HG03432 (cell line): Measurements from ENCODE around the gene USE1.

Experiments
- ATAC-seq: cut with Tn5 transposase; IDR thresholded peaks from one replicate; pipeline ENCODE4 v1.9.1; 2021; ENCODE audit warnings: mild to moderate bottlenecking, moderate library complexity; ENCODE audit not compliant: unreplicated experiment

USE1 gene

DNA sequence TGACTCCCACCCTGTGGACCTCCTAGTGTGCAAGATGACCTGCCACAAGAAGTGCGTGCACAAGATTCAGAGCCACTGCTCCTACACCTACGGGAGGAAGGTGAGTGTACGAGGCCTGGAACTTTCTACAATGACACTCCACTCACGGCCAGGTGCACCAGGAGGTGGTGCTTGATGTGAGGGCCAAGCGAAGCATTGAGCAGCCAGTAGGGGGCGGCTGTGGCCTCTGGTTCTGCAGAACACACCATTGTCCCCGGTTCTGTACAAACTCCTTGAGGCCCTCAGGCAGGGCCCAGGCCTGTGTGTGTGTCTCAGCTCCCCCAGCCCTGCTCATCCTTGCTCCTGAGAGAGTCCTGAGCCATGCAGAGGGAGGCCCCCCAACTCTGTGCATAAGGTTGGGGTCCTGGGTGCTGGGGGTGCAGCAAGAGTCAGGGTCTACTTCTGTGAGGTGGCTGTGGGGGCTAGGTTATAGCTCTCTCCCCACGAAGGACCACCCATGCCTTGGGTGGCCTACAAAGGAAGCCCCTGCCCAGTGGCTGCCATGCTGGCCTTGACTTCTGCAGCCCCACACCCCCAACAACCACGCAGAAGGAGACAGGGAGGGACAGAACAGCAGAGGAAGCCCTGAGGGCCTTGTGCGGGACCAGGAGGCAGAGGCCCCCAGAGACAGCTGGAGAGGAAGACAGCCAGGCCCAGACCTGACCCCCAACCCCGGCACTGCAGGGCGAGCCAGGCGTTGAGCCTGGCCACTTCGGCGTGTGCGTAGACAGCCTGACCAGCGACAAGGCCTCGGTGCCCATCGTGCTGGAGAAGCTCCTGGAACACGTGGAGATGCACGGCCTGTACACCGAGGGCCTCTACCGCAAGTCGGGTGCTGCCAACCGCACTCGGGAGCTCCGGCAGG lies 9.7 kb upstream of the USE1 start:
- ATAC-seq, result no peak

GRCh38 chr19:17206736-17207581 lies 8.2 kb upstream of the USE1 start:
- no peak for ATAC-seq

DNA sequence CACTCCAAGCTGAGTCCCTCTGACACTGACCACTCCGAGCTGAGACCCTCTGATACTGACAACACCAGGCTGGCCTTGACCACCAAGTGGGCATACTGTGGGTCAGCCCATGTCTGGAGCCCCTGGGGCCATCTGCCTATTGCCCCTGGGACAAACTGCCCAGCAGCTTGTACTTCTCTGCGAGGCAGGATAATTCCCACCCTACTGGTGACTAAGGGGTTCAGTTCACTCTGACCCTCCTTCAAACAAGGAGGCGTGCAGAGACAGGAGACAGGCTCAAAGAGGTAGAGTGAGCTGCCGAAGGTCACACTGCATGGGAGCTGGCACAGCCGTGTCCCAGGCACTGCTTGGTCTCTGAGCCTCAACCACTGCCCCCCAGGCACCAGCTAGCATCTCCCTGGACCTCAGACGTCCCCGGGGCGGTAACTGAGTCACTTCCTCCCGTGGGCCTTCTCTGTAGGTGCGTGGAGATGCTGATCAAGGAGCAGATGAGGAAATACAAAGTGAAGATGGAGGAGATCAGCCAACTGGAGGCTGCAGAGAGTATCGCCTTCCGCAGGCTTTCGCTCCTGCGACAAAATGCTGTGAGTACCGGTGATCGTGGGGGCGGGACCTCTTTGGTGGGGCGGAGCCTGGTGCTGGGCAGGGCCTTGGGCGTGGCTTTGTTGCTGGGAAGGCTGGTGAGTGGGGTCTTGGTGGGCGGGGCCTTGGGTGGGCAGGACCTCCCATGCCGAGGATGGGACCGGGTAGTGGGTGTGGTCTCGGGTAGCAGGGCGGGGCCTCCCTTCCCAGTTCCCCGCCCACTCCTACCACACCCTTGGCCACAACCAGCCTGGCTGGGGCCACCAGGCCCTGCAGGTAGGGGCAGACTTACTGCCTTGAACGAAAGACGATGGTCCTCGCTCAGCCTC lies 5.8 kb upstream of the USE1 start:
- no peak for ATAC-seq

GRCh38 chr19:17210296-17210695 lies 4.9 kb upstream of the USE1 start:
- no peak for ATAC-seq

DNA sequence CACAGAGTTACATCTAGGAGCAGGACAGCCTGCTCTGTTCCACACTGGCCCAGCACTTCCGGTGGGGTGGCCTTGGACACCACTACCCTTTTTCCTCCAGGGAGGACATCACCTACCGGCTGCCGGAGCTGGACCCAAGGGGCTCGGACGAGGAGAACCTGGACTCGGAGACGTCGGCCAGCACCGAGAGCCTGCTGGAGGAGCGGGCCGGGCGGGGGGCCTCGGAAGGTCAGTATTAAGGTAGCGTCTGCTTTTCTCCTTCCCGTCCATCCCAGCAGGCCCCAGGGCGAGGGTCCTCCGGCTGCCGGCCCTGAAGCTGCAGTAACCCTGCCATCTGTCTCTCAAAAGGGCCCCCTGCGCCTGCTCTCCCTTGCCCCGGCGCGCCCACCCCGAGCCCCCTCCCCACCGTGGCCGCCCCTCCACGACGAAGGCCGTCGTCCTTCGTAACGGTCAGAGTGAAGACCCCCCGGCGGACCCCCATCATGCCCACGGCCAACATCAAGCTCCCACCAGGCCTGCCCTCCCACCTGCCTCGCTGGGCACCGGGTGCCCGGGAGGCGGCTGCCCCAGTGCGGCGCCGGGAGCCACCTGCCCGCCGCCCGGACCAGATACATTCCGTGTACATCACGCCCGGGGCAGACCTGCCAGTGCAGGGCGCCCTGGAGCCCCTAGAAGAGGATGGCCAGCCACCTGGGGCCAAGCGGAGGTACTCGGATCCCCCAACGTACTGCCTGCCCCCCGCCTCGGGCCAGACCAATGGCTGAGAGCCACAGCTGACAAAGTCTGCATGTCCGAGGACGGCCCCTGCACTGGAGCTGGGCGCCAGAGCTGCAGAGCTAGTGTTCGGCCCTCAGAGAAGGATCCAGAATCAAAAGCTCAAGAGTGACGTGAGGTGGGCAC lies 3.4 kb upstream of the USE1 start:
- no peak for ATAC-seq

DNA sequence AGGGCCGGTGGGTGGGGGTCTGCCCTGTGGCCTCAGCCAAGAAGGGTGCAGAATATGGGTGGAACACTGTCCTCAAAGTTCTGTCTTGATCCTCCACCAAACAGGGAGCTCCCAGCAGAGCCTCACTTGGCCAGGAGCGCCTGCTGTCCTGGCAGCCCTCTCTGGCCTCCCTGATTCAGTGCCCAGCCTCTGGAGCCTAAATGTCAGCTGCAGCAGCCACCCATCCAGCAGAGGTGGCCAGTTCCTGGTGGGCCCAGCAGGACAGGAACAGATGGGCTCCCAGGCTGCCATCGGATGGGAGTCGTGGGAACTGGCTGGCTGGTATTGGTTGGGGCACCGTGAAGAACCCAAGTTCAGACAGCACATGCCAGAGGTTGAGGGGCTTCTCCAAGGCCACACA lies 1.8 kb upstream of the USE1 start:
- ATAC-seq, result no peak

DNA sequence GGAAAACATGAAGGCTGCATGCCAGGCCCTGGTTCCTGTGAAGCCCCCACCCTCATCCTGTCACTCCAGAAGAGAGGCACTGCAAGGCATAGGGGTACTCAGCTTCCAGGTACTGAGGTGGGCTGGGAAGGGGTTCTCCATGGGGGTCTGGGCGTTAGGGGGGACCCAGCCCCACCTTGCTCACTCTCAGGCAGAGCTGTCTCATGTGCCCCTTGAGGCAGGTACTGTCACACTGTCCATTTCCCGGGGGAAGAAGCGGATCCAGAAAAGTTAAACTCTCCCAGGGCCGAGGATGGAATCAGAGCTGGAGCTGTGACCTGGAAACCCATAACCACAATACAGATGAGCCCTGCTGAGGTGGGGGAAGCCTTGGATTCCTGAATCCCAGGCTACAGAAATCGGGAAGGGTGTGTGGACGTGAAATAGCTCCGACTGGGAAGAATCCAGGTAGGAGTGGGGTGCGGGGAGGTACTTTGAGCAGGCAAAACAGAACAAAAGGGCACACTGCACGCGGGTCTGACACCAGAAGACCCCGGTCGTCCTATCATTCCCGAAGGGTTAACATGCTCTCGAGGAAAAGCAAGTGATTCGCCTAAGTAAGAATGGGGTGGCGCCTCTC lies 540 bp upstream of the USE1 start:
- ATAC-seq, result peak; percentile 3

GRCh38 chr19:17216058-17216670 lies 1.0 kb downstream of the USE1 start:
- no peak for ATAC-seq

- no peak for ATAC-seq
Observed at GRCh38 chr19:17219286-17219685, 4.1 kb downstream of the USE1 start.

- ATAC-seq, result no peak
Observed at GRCh38 chr19:17220207-17220758, 5.1 kb downstream of the USE1 start.

DNA sequence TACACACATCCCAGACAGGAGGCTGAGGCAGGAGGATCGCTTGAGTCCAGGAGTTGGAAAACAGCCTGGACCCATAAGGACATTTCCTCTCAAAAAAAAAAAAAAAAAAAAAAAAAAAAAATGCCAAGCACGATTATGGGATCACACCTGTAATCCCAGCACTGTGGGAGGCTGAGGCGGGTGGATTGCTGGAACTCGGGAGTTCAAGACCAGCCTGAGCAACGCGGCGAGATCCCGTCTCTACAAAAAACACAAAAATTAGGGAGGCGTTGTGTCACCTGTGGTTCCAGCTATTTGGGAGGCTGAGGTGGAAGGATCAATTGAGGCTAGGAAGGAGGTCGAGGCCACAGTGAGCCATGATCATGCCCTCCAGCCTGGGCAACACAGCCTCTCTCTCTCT lies 9.9 kb downstream of the USE1 start:
- ATAC-seq, result no peak

GRCh38 chr19:17226002-17226933 lies 11.1 kb downstream of the USE1 start, which contains the start of gene OCEL1:
OCEL1 (plus strand) TSS chr19:17226226; CDS start chr19:17226248, 22 bp downstream.
- peak; percentile 87 for ATAC-seq

DNA sequence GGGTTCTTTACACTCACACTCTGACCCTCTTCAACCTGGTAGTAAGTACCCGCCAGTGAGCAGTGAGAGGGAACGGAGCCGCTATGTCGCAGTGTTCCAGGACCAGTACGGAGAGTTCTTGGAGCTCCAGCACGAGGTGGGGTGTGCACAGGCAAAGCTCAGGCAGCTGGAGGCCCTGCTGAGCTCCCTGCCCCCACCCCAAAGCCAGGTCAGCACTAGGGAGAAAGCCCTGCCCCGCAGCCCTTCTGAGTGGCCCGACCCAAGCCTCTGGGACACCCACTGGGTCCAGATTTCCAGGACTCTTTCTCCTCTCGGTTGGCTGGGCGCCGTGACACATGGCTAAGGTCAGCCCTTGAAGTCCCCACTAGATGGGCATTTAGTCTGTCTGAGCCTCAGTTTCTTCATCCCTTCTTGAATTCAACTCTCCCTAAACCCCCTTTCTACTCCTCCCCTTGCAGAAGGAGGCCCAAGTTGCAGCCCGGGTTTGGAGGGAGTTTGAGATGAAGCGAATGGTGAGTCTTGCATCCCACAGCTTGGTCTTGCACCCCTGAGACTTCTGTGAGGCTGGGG lies 12.7 kb downstream of the USE1 start:
- ATAC-seq, result no peak

DNA sequence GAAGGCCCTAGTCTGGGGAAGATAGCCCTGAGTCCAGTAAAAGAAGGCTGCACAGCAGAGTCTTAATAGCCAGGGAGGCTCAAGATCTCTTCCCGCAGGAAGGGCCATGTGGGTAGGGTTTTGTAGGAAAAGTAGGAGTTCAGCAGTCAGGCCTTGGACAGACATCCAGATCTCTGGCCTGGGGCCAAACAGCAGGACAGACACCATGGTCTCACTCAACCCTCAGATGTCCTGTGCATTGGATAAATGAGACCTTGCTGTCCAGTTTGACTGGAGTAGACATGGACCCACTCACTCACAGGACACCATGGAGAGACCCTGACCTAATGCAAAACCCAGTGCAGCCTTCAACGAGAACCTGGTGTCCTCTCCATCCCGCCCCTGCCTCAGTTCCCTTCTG lies 14.7 kb downstream of the USE1 start:
- no peak for ATAC-seq

DNA sequence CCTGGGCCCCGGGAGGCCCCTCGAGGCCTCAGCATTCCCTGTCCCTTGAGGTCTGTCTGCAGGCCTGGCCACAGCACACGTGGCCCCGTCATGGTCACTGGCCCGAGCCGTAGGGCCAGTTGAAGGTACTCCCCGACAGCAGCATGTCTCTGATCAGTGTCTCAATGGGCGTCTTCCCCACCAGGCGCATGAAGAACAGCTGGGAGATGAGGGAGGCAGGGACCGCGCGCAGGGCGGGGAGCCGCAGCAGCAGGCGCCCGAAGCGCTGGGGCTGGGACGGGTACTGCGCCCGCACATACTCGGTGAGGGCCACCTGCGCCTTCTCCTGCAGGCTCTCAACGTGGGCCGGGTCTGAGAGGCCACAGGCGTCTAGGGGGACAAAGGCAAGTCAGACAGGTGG lies 17.1 kb downstream of the USE1 start:
- no peak for ATAC-seq

GRCh38 chr19:17234911-17235299 lies 19.7 kb downstream of the USE1 start:
- ATAC-seq, result no peak

GRCh38 chr19:17235300-17235970 lies 20.3 kb downstream of the USE1 start:
- ATAC-seq, result peak; percentile 68
